B cell (primary cell): ENCODE measurements around the gene CCHCR1. TPM values are rescaled to one million over a fixed set of nuclear protein-coding genes. Genes with fewer than 3 reads are reported as not detected.
"Not testable (repeated sequence)": the region's sequence is repeated elsewhere in the genome, so short reads cannot be mapped to it uniquely, and the experiment has no call there.

Experiments used
- ATAC-seq: fragments of 200-7000 bp; cut with Tn5 transposase; one replicate; pipeline ENCODE4 v1.10.0; 2021; ENCODE audit warnings: low read depth, mild to moderate bottlenecking, moderate number of reproducible peaks, moderate library complexity
- CTCF ChIA-PET: fragments of 350-600 bp; sonication (Branson Sonifier 250); formaldehyde crosslinking; loops from one replicate; lab custom pipeline; 2021; ENCODE audit warnings: antibody characterized with exemption, inconsistent platforms; lab: Charles Lee
- POLR2A ChIA-PET: fragments of 350-600 bp; sonication (Branson Sonifier 250); formaldehyde crosslinking; loops from one replicate; lab custom pipeline; 2021; ENCODE audit warnings: antibody characterized with exemption; lab: Charles Lee
- DNase-seq: peaks from one replicate; pipeline ENCODE4 v3.0.0; 2013
- H2AFZ ChIP-seq: 2 replicates; pipeline ENCODE4 v1.6.1; 2012; ENCODE audit warnings: mild to moderate bottlenecking, low read depth, low read length; ENCODE audit not compliant: insufficient read depth, poor library complexity, severe bottlenecking
- H3K27ac ChIP-seq, 2 donors: 1 replicate in 1 of 2; 2 replicates in 1 of 2; pipeline ENCODE4 v1.5.1; 2012 to 2013; ENCODE audit warnings: low read length in 2 of 2, mild to moderate bottlenecking in 2 of 2, moderate library complexity in 1 of 2
- H3K27me3 ChIP-seq, 4 experiments: fragments of 200-600 bp in 1 of 4; sonication (generic) in 1 of 4; replicated peaks in 1 of 4; 1 replicate in 2 of 4; 2 replicates in 2 of 4; pipeline versions ENCODE4 v1.6.1 to v1.7.0; 2013 to 2016; ENCODE audit warnings: low read length in 3 of 4, mild to moderate bottlenecking in 2 of 4, mixed read lengths in 1 of 4, moderate library complexity in 1 of 4; ENCODE audit not compliant: insufficient read depth in 4 of 4, control insufficient read depth in 3 of 4; ENCODE audit errors: control extremely low read depth in 1 of 4
- H3K36me3 ChIP-seq, 2 experiments: replicated peaks in 1 of 2; 1 replicate in 1 of 2; 2 replicates in 1 of 2; pipeline versions ENCODE4 v1.6.1 to v1.7.1; 2013; ENCODE audit warnings: low read length in 1 of 2; ENCODE audit not compliant: insufficient read depth in 2 of 2, control insufficient read depth in 1 of 2; ENCODE audit errors: control extremely low read depth in 1 of 2, extremely low read depth in 1 of 2
- H3K4me1 ChIP-seq, 2 donors: fragments of 200-600 bp in 1 of 2; sonication (generic) in 1 of 2; 1 replicate in 1 of 2; 2 replicates in 1 of 2; pipeline versions ENCODE4 v1.5.1 to v1.6.1; 2013 to 2017; ENCODE audit warnings: low read length in 2 of 2; ENCODE audit not compliant: control insufficient read depth in 2 of 2, insufficient read depth in 2 of 2
- H3K4me2 ChIP-seq: replicated peaks from 2 replicates; pipeline ENCODE3; 2012; ENCODE audit warnings: mild to moderate bottlenecking, low read depth, low read length; ENCODE audit not compliant: poor library complexity, severe bottlenecking
- H3K4me3 ChIP-seq, 5 experiments: fragments of 200-600 bp in 1 of 5; sonication (generic) in 1 of 5; 1 replicate in 3 of 5; 2 replicates in 2 of 5; pipeline versions ENCODE4 v1.5.1 to v1.7.0; 2011 to 2016; ENCODE audit warnings: low read length in 4 of 5, mild to moderate bottlenecking in 4 of 5, low read depth in 2 of 5, control low read depth in 1 of 5, moderate library complexity in 1 of 5; ENCODE audit not compliant: insufficient read depth in 1 of 5; ENCODE audit errors: control extremely low read depth in 1 of 5, extremely low read depth in 1 of 5
- H3K79me2 ChIP-seq: fragments of 200-600 bp; sonication (generic); one replicate; pipeline ENCODE4 v1.6.0; 2016; ENCODE audit warnings: low read length; ENCODE audit not compliant: control insufficient read depth, insufficient read depth
- H3K9ac ChIP-seq: fragments of 200-600 bp; sonication (generic); 2 replicates; pipeline ENCODE4 v1.6.1; 2017; ENCODE audit warnings: mild to moderate bottlenecking, low read length, moderate library complexity
- H3K9me3 ChIP-seq, 3 donors: one replicate each; pipeline versions ENCODE4 v1.6.1 to v1.7.1; 2013; ENCODE audit warnings: low read length in 2 of 3; ENCODE audit not compliant: control insufficient read depth in 2 of 3, insufficient read depth in 1 of 3; ENCODE audit errors: control extremely low read depth in 1 of 3
- H4K20me1 ChIP-seq: 2 replicates; pipeline ENCODE4 v1.6.0; 2012; ENCODE audit warnings: mild to moderate bottlenecking, low read length; ENCODE audit not compliant: insufficient read depth, control insufficient read depth, poor library complexity, severe bottlenecking
- H3K27ac Mint-ChIP-seq: one replicate; pipeline ENCODE4 v1.8.0; 2021; ENCODE audit warnings: mixed read lengths
- H3K27me3 Mint-ChIP-seq: one replicate; pipeline ENCODE4 v1.8.0; 2021; ENCODE audit warnings: mixed read lengths
- H3K4me1 Mint-ChIP-seq: one replicate; pipeline ENCODE4 v1.8.0; 2021; ENCODE audit warnings: mixed read lengths
- H3K4me3 Mint-ChIP-seq: one replicate; pipeline ENCODE4 v1.8.0; 2021; ENCODE audit warnings: mixed read lengths
- H3K9me3 Mint-ChIP-seq: one replicate; pipeline ENCODE4 v1.8.0; 2022; ENCODE audit warnings: mixed read lengths; ENCODE audit not compliant: insufficient read depth
- EZH2 ChIP-seq: IDR thresholded peaks from 2 replicates; pipeline ENCODE4 v1.6.1; 2012; ENCODE audit warnings: borderline replicate concordance, low read depth, mild to moderate bottlenecking, moderate library complexity, low read length; ENCODE audit not compliant: insufficient read depth, poor library complexity, severe bottlenecking
- WGBS: methylation state at CpG from one replicate; pipeline ENCODE4 v1.1.5; 2013; ENCODE audit warnings: missing lambda C conversion rate; ENCODE audit not compliant: insufficient coverage; 5-methylcytosine and 5-hydroxymethylcytosine counted together
- intact Hi-C: fragments of 100-400 bp; cut with micrococcal nuclease; formaldehyde crosslinking; loops from one replicate; pipeline ENCODE4 v1.10.0; 2022
- polyA plus RNA-seq: library from polyadenylated mRNA; depleted of rRNA; stranded (reverse); fragments of >200 nt; gene quantifications from 2 replicates; pipeline ENCODE4 v1.2.3, GENCODE V29; 2012
- total RNA-seq, 2 donors: library from RNA; stranded (reverse); fragments of 120-200 nt in 1 of 2; gene quantifications; 1 replicate in 1 of 2; 2 replicates in 1 of 2; pipeline versions ENCODE4 v1.2.3 to v1.2.4, GENCODE V29; 2013 to 2022
- TF ChIP-seq, protein P1 (sequence below): fragments of 200-600 bp; IDR thresholded peaks from one replicate; pipeline ENCODE4 v1.8.0; 2022; ENCODE audit warnings: antibody characterized with exemption, mild to moderate bottlenecking

Gene CCHCR1
- total and polyA plus RNA-seq, 2 donors (not counting 1 experiment from before 2014, with no cell fraction given), result 17.0 to 34.7 TPM

DNA sequence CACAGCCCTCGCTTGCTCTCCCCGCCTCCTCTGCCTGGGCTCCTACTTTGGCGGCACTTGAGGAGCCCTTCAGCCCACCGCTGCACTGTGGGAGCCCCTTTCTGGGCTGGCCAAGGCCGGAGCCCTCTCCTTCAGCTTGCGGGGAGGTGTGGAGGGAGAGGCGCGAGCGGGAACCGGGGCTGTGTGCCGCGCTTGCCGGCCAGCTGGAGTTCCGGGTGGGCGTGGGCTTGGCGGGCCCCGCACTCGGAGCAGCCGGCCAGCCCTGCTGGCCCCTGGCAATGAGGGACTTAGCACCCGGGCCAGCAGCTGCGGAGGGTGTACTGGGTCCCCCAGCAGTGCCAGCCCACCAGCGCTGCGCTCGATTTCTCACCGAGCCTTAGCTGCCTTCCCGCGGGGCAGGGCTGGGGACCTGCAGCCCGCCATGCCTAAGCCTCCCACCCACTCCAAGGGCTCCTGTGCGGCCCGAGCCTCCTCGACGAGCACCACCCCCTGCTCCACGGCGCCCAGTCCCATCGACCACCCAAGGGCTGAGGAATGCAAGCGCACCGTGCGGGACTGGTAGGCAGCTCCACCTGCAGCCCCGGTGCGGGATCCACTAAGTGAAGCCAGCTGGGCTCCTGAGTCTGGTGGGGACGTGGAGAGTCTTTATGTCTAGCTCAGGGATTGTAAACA, 37.8 kb upstream of the CCHCR1 start:
- Mint-ChIP-seq H3K4me1 (peaks cover 41% of the 10 kb centered on the region), H3K4me3 (peak overlapping the region; percentile 82)
- intact Hi-C loops, result loop anchor here (5.0 kb wide), 2 partner anchors 472 to 982 kb away; partner anchors contain the start of genes AGPAT1, CSNK2B, LY6G5B and RNF5
- not testable (repeated sequence) for H3K9me3 Mint-ChIP-seq, H2AFZ ChIP-seq, H3K27ac ChIP-seq, H3K9ac ChIP-seq, H3K4me3 ChIP-seq, DNase-seq, H3K36me3 ChIP-seq, H3K27me3 ChIP-seq, H3K9me3 ChIP-seq, ATAC-seq, H3K4me2 ChIP-seq, H3K27ac Mint-ChIP-seq, H3K79me2 ChIP-seq, H3K27me3 Mint-ChIP-seq
- WGBS, result 97% methylated on average over 19 of the region's 41 CpGs
- ChIA-PET POLR2A (interaction anchor here (1.1 kb wide), 1 partner anchor 169 kb away, joined by 4 read pairs; no protein-coding TSS in a partner anchor), CTCF (interaction anchor here (0.6 to 9.6 kb wide), 7 partner anchors 27 to 1473 kb away, joined by 3 to 210 read pairs (median 5); partner anchors contain the start of gene PSORS1C2)
- H3K4me1 ChIP-seq, result peaks cover 6 to 33% of the 10 kb centered on the region in 2 donors
- peaks cover 17% of the 10 kb centered on the region for H4K20me1 ChIP-seq

- ChIA-PET CTCF (interaction anchor here (0.8 to 9.6 kb wide), 5 partner anchors 59 to 203 kb away, joined by 3 to 210 read pairs (median 4); partner anchors contain the start of gene PSORS1C2), POLR2A (no interaction called here)
- TF ChIP-seq, protein P1, sequence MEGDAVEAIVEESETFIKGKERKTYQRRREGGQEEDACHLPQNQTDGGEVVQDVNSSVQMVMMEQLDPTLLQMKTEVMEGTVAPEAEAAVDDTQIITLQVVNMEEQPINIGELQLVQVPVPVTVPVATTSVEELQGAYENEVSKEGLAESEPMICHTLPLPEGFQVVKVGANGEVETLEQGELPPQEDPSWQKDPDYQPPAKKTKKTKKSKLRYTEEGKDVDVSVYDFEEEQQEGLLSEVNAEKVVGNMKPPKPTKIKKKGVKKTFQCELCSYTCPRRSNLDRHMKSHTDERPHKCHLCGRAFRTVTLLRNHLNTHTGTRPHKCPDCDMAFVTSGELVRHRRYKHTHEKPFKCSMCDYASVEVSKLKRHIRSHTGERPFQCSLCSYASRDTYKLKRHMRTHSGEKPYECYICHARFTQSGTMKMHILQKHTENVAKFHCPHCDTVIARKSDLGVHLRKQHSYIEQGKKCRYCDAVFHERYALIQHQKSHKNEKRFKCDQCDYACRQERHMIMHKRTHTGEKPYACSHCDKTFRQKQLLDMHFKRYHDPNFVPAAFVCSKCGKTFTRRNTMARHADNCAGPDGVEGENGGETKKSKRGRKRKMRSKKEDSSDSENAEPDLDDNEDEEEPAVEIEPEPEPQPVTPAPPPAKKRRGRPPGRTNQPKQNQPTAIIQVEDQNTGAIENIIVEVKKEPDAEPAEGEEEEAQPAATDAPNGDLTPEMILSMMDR, result no peak
- no peak for TF ChIP-seq EZH2
- no CpG with 5 or more reads among the region's 6 CpGs for WGBS
- Mint-ChIP-seq H3K27ac (peak overlapping the region; percentile 46), H3K4me1 (peaks cover 36% of the 10 kb centered on the region), H3K9me3 (no peaks in the 10 kb centered on the region), H3K27me3 (no peaks in the 10 kb centered on the region), H3K4me3 (no peak overlapping the region)
- peaks cover 17% of the 10 kb centered on the region for H4K20me1 ChIP-seq
- H3K27ac ChIP-seq, result no peak overlapping the region
- no peak overlapping the region for H2AFZ ChIP-seq
- no peaks in the 10 kb centered on the region for H3K27me3 ChIP-seq
- H3K79me2 ChIP-seq, result peaks cover 8% of the 10 kb centered on the region
- peaks cover 0 to 6% of the 10 kb centered on the region in 2 experiments for H3K36me3 ChIP-seq
- DNase-seq, result no peak
- H3K4me2 ChIP-seq, result no peak overlapping the region
- H3K9ac ChIP-seq, result no peak overlapping the region
- peaks cover 6 to 22% of the 10 kb centered on the region in 2 donors for H3K4me1 ChIP-seq
- intact Hi-C loops, result no loop called here
- no peak overlapping the region for H3K4me3 ChIP-seq
- no peaks in the 10 kb centered on the region for H3K9me3 ChIP-seq
- no peak for ATAC-seq
These were observed 36.6 kb upstream of the CCHCR1 start for GRCh38 chr6:31194061-31194834.
